GM18526 (cell line): Measurements from ENCODE around the gene ZBTB7C.

ENCODE experiments used
- POLR2A ChIP-seq: IDR thresholded peaks from 3 replicates; pipeline ENCODE4 v1.6.1; 2011; ENCODE audit not compliant: insufficient read length; ENCODE audit errors: extremely low read depth

Gene ZBTB7C

DNA sequence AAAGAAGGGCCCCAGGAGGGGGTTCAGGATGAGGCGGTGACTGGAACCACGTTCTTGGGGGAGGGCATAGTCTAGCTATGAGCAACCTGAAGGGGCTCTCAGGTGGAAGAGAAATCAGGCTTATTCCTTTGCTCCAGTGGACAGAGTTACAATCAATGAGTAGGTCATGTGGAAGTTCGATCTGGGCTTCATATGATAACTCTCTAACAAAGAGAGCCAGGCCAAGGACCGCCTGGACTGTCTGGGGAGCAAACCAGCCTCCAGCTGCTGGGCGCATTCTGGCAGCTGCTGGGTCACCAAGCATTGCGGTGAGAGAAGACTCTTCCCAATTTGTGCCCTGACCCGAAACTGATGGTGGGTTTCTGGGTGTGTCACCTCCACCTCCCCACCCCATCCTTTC, 298.4 kb downstream of the ZBTB7C start:
- TF ChIP-seq POLR2A = no peak

DNA sequence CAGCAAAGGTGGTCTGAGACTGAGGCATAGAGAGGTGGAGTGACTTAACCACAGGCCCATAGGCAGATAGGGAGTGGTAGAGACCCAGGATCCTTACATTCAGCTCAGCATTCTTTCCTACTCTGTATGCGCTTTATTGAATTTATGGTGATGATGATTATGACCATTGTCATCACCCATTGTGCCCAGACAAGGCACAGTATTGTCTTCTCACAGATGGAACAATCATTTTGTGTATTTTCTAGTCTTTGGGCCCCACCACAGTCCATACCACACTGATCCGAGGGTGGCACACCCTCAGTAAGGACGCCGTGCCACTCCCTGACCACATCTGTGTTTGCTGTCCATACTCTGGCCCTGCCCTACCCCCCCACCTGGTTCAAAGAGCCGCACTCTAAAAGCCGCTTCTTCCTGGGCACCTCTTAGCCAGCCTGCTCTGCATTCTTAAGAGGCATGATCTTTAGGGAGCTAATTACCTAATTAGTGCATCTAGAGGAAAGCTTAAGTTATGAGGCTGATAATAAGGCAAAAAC, 299.2 kb downstream of the ZBTB7C start:
- TF ChIP-seq POLR2A = no peak

DNA sequence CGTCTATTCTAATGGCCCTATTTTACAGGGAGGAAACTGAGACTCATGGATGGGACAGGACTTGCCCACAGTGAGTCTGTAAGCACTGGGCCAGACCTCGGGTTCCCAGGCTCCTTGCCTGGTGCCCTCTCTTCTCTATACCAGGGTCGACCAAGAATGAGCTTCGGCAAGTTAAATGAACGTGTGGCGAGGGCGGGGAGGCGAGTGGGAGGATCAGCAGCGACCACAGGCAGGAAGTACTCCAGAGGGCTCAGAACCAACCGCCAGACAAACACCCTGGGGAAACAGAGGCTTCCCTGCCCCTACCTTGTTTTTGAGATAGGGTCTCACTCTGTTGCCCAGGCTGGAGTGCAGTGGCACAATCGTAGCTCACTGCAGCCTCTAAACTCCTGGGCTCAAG, 301.0 kb downstream of the ZBTB7C start:
- no peak for TF ChIP-seq POLR2A

DNA sequence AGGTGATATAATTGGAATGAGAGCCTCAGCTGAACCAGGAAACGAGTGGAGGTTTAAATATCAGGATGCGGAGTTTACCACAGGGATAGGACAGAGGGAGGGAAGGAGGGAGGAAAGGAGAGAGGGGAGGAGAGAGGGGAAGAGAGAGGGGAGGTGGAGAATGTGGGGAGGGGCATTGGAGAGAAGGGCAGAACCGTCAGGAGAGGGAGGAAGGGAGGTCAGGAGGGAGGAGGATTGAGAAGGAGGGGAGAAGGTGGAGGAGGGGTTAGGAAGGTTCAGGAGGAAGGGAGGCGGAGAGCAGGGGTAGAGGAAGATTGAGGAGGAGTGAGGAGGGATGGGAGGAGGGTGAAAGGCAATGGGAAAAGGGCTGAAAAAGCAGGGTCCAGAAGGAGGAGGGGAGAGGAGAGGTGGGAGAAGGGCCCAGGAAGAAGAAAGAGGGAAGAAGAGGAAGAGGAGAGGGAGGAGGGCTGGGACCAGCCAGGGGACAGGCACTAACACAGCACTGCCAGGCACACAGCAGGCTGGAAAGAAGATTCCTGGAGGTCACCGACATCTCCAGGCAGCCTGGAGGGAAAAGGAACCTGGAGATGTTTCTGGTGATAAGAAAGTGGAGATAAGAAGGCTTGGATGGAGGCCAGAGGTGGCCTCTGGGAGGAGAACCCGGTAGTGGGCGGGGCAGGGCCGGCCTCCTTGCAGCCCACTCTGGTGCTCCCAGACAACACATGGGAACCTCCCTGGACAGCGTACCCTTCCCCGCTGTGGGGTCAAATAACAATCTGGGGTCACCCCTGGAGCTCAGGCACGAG, 302.0 kb downstream of the ZBTB7C start:
- no peak for TF ChIP-seq POLR2A

DNA sequence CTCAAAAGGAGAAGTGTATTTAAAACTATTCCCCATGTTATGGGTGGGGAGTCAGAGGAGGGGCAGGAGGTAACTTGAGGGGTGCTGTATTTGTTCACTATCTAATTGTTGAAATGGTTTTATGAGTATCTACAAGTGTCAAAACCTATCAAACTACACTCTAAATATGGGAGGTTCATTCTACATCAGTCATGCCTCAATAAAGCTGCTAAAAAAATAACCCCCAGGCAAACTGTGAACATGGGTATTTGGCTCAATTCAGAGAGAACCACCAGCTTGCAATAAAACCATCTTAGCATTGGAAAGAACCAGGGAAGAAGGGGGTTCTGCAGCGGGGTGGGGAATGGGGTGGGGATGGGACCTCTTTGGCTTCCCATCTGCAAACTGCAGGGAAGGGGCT, 302.7 kb downstream of the ZBTB7C start:
- no peak for TF ChIP-seq POLR2A

DNA sequence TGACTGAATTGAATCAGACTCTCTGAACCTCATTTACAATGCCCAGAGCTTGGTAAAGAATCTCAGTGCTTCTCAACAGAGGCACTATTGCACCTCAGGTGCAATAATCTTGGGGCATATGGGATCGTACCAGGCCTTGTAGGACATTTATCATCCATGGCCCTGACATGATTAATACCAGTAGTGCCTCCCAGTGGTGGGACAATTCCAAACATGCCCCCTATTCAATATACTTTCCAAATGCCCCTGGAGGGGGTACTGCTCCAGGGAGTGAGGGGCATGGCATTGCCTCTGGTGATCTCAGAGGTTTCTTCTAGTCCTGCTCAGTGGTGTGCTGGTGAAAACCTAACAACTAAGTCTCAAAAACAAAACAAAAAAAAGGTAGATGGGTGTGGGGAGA, 303.9 kb downstream of the ZBTB7C start:
- no peak for TF ChIP-seq POLR2A

DNA sequence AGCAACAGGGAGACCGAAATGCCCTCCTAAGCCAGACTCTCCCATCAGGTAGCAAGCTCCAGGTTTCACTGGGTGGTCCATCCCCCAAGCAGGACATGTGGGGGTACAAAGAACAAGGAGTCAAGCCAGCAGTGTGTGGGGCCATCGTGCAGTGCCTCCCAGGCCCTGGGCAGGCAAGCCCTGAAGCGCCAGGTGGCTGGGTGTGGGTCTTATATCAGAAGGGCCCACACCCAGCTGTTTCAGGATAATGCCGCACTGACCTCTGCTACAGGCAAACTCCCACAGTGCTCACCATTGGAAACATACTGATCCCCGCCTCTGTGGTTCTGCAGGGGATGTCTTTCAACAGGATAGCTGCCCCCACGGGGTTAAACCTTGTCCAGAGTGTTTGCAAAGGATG, 304.5 kb downstream of the ZBTB7C start:
- no peak for TF ChIP-seq POLR2A

DNA sequence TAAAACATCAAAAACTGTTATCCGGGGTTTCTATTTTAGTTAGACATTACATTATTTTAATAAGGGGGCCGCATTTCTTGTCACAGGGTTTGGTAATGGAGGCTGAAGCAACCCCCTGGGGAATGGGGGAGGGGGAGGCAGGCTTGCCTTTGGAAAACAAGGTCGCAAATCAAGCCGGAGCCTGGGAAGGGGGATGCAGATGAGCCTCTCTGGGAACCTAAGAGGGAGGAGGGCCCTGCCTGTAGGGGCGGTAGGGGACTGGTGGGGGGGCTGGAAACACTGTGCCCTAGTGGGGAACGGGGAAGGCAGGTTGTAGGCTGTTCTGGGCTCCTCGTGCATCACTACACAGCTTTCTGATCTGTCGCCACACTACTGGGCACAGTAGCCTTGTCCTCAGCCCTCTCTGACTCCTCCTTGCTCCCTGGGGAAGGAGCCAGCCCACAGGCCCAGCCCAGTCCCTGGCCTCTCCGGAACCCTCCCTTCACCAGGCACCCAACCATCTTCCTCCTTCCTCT, 308.5 kb downstream of the ZBTB7C start:
- TF ChIP-seq POLR2A = no peak

DNA sequence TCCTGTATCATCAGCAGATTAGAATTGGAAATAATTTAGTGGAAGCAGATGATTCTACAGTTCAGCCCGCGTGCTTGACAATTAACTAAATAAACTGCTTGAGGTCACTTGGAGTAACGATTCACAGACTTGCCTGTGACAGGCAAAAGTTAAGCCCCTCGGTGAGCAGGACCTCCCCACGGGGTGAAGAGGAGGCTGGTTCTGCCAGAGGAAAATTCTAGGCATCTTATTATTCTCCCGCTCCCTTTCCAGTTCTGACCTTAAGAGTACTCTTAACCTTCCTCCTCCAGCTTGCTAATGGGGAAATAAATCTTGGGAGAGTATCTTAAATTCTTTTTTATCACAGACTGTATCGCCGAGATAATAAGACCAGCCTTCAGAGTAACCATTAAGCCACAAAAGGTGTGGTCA, 309.0 kb downstream of the ZBTB7C start:
- TF ChIP-seq POLR2A = no peak

DNA sequence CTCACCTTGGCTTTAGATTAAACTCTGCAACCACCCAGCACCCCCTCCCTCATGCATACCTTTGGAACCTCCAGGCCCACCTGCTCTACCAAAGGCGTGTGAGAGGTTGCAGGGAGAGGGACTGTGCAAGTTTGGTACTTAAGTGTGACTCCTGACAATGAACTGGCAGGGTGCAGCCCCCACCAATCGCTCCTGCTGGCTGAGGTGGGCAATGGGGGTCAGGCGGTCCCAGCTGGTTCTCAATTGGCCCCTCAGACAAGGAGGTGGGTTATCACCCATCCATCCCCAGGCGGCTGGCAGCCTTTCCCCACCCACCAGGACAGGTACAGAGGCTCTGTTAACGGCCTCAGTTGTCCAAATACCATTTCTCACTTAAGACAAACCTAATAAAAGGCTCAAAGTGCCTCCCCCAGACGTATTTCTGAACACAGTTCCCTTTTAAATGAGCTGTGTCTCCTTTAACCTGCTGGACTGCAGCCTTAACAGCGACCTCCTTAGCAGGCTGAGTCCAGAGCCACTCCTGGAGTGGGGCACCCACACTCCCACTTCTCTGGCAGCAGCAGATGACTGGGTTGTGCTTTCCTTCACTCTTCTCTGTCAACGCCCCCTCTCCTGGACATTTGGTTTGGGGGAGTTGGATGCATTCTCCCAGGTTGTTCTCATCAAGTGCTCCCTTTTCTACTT, 309.6 kb downstream of the ZBTB7C start:
- TF ChIP-seq POLR2A = no peak

DNA sequence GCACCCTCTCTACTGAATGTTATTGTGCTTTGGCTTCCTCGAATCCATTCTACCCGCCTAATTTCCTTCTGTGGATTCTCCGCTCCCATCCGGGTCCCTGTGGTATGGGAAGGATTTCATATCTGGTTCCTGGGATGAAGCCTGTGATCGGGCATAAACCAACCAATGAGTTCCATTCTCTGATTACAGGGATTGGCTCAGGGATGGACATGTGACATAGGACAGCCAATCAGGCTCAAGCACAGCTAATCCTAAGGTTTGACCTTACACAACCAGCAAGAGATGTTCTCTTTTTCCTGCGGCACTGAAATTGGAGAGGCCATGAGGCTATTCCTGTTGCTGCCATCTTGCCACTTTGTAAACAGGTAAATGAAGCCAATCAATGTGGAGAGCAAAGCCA, 310.6 kb downstream of the ZBTB7C start:
- no peak for TF ChIP-seq POLR2A

DNA sequence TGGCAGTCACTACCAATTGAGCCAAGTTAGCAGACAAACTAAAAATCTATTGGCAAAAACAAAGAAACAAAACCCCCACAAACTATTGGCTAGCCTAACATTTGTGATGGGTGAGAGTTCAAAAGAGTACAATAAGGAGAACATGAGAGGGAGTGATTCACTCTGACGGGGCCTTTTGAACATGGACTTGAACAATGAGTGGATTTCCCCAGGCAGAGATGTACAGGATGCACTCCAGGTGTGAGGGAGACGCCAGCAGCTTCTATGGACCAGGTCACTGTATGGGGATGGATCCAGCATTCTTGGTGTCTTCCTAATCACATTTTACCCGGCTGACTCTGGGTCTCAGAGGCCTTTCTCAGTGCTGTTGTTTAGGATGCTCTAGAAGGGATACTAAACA, 311.2 kb downstream of the ZBTB7C start:
- TF ChIP-seq POLR2A = no peak

DNA sequence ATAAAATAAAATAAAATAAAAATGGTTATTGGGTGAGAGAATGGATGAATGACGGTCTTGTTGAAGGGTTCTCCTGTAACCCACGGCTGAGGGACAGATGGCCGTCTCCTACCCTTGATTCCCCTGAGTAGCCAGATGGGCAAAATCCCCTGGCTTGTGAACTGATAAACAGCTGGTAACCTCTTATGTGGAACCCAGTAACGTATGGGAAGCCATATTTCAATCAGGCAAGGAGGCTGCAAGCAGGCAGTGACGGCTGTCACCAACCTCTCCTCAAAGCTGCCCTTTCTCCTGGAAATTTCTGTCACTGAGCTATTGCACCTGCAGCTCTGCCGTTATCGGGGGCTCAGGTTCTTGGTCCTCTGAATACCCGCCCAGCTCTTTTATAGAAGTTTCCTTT, 313.5 kb downstream of the ZBTB7C start:
- no peak for TF ChIP-seq POLR2A

DNA sequence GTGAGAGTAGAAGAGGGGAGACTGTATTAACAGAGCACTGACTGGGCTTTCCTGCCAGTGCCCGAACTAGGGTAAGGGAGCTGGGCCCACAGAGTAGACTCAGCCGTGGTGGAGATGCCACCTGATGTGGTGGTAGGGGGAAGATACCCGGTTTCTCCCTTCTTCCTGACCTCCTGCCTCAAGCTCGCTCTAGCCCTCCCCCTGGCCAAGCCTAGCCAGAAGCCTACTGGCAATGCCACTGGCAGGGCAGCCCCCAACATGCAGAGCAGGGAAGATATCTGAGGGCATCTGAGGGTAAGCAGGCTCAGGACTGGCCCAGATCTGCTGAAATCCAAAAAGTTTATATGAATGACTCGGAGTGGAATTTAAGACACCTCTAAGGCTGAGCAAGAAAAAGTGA, 316.1 kb downstream of the ZBTB7C start:
- no peak for TF ChIP-seq POLR2A

DNA sequence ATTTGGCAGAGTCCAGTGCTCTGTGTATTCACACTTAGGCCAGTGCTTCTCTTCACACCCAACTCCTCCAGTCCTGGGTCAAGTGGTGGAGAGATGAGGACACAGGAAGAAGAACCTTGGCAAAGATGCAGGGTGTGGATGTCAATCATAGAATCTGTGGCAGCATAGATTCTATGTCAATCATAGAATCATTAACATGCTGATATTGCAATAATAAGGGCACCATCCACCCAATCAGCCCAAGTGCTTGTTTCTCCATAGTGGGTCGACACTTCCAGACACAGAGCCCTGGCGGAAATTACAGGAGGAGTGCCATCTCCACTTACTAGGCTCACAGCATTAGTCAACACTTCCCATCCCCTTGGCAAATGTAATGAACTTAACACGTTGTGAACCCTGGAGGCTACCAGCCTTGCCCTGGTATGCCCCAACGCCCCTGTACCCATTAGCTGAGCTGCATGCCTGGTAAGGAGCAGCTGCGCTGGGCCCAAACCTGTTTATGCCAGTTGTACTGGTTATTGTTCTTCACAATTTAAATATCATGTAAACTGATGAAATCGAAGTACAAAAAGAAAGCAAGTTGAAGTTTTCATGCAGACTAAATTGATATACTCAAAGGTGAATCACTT, 317.2 kb downstream of the ZBTB7C start:
- no peak for TF ChIP-seq POLR2A

DNA sequence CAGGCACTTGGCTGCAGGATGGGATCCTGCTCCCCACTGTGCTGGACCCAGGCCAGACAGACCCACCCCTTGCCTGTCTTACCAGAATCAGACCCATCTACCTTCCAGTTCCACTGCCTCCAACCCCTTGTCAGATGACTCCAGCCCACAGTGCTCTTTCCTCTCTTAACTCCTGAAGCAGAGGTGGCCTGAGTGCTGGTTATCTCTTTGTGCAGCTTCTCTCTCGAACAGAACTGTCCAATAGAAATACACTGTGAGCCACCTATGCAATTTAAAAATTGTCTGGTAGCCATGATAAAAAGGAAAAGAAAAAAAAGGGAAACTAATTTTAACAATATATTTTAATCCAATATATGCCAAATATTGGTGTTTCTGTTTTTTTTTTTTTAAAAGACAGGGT, 318.5 kb downstream of the ZBTB7C start:
- no peak for TF ChIP-seq POLR2A
